HG02588 (cell line): ENCODE data around the gene POLR1A.

Experiments
- ATAC-seq: cut with Tn5 transposase; IDR thresholded peaks from one replicate; pipeline ENCODE4 v1.9.1; 2021; ENCODE audit warnings: mild to moderate bottlenecking, moderate library complexity; ENCODE audit not compliant: unreplicated experiment

The POLR1A gene

DNA sequence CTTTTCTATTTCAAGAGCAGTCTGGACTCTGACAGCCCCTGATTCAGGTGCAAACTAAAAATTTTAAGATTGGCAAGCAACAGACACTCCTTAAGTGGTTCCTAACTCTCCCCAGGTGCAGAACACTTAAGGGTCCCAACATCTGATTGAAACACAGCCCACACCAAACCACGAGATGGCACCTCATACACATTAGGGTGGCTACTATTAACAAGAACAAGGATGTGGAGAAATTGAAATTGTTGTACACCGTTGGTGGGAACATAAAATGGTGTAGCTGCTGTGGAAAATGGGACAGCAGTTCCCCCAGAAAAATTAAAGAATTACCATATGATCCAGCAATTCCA, 82.3 kb downstream of the POLR1A start:
- peak; percentile 9 for ATAC-seq

GRCh38 chr2:86022661-86023365, 82.9 kb downstream of the POLR1A start:
- peak; percentile 79 for ATAC-seq

GRCh38 chr2:86021396-86022378, 84.0 kb downstream of the POLR1A start:
- ATAC-seq = no peak

- no peak for ATAC-seq
Observed at GRCh38 chr2:86020984-86021383, 84.7 kb downstream of the POLR1A start.

DNA sequence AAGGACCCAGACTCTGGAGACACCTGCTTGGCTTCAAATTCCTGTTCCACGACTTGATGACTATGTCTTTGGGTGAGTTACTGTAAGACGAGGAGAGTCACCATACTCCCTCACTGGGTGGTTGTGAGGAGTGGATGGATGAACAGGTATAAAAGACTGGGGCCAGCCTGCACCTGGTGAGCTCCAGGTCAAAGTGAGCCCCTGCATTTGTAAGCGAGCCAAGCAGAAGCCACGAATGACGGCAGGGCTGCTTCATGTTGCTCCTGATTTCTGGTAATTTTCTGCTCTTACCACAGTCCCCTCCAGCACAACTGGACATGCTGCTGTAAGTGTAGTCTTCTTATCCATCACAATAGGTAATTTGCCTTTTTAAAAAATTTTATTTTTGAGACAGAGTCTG, 86.6 kb downstream of the POLR1A start:
- ATAC-seq = no peak

GRCh38 chr2:86017901-86018896, 87.5 kb downstream of the POLR1A start:
- ATAC-seq = no peak

GRCh38 chr2:86016581-86016980, 89.1 kb downstream of the POLR1A start:
- ATAC-seq = no peak

DNA sequence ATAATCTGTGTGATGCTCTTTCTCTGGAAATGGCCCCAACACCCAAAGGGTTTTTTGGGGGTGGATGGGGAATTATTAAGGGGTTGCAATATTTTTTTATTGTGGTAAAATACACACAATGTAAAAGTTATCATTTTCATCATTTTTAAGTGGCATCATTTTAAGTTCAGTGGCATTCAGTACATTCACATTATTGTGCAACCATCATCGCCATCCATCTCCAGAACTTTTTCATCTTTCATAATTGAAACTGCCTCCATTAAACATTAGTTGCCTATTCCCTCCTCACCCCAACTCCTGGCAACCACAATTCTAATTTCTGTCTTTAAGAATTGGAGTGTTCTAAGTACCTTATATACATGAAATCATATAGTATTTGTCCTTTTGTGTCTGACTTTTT, 90.0 kb downstream of the POLR1A start:
- no peak for ATAC-seq

DNA sequence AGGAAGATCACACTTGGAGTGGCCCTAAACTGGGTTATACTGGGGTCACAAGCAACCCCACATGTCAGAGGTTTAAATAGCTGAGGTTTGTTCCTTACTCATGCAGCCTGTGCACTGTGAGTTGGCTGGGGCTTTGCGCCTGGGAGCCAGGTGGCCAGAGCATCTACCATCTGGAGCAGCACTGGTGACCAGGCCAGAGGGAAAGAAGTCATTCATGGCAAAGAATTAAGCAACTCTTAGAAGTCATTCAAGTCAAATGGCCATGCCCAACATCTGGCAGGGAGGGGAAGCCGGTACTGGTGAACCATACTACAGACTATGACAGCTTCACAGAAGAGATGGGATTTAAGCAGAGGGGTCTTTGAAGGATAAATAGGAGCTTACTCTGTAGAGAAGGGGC, 90.7 kb downstream of the POLR1A start:
- no peak for ATAC-seq

DNA sequence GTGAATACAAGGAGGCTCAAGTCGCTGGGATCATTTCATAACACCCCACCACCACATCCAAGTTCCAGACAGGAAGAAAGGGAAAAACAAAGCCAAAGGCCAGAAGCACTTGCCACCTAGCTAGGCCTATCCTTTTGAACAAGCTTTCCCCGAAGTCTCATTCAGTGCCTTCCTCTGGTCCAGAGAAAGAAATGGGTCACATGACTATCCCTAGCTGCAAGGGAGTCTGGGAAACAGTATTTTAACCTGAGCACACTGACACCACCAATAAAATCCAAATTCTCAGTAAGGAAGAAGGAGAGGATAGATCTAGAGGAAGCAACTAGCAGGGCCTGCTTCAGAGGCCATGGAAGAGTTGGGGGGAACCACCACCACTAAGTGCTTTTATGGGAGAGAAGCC, 91.2 kb downstream of the POLR1A start:
- ATAC-seq = no peak

DNA sequence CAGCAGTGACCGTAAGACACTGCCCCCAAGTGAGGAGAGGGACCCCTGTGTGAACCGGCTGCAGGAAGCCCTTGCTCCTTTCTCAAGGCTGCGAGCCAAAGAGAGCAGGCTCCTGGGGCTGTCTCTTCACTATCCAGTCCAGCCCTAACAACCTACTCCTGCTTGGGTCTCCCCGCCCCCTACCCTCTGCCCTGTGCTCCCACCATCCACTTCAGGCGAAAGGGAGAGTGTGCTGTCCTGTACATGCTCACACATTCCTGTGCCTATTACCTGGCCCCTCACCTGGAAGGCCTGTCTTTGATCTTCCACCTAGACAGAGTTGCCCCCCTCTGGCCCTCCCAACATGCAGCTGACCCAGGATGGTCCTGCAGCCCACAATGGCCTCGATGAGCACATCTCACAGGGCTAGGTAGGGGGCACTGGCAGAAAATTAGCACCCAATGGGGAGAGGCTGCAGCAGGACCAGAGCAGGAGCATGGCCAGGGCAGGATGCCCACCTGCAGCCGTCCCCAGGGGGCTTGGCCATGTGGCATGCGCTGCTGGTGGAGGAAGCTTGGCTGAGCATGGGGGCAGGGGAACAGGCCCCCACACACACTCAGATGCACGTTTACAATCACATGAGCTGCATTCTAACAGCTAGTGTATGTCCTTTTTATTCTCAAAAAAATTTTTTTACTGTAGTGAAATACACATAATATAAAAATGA, 93.5 kb downstream of the POLR1A start:
- no peak for ATAC-seq

GRCh38 chr2:86011449-86011941, 94.2 kb downstream of the POLR1A start:
- ATAC-seq = no peak

- ATAC-seq = no peak
Observed at GRCh38 chr2:86010083-86010482, 95.6 kb downstream of the POLR1A start.

DNA sequence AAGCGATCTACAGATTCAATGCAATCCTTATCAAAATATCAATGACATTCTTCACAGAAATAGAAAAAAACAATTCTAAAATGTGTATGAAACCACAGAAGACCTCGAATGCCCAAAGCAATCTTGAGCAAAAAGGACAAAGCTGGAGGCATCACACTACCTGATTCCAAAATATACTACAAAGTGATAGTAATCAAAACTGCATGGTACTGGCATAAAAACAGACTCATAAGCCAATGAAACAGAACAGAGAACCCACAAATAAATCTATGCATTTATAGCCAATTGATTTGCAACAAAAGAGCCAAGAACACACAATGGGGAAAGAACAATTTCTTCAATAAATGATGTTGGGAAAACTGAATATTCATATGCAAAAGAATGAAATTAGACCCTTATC, 99.2 kb downstream of the POLR1A start:
- ATAC-seq = no peak

DNA sequence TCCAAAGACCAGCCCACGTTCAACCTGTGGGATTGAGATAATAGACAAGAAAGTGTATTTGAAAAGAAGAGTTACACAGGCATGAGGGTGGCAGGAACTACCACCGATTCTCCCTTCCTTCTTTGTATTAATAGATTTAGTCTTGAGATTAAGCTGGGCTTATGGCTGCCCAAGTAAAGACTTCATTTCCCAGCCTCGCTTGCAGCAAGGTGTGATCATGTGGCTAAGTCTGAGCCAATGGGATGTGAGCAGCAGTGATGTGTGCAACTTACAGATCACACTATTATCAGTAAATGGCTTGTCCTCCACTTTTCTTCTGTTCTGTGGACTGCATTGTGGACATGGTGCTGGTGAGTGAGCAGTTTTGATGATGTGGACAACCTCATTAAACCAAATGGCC, 101.7 kb downstream of the POLR1A start:
- no peak for ATAC-seq

DNA sequence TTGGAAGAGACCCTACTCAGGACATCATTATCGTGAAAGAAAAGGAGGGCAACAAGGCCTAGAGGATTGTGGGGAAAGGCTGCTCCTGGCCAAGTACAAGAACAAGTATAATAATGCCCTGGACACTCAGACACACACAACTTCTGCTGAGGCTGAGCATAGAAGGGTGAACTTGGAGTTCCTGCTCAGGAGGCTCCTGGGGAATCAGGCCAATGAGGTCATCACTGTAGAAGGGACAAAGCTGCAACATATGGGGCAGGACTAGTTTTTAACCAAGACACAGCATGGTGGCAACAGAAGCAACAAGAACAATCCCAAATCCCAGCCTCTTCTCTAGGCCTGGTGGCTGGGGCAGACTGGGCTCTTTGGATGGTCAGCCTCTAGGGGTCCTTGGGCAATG, 102.6 kb downstream of the POLR1A start:
- ATAC-seq = no peak

DNA sequence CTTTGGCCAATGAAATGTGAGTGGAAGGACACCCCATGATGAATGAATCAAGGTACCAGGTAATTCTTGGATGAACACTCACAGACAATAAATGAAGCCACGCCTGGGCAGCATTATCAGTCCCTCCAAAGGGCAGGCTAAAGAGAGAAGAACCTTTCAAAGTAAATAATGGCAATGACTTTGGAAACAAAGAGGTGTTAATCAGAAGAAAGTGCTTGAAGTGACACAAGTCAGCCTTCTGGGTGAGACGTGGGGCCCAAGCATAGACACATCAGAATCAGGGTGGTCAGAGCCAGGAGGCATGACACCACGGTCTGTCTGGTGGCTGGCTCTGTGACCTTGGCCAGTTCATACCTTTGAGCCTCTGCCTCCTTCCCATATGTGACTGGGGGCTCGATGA, 103.3 kb downstream of the POLR1A start:
- no peak for ATAC-seq

- ATAC-seq = no peak
Observed at GRCh38 chr2:86001326-86001725, 104.4 kb downstream of the POLR1A start.

DNA sequence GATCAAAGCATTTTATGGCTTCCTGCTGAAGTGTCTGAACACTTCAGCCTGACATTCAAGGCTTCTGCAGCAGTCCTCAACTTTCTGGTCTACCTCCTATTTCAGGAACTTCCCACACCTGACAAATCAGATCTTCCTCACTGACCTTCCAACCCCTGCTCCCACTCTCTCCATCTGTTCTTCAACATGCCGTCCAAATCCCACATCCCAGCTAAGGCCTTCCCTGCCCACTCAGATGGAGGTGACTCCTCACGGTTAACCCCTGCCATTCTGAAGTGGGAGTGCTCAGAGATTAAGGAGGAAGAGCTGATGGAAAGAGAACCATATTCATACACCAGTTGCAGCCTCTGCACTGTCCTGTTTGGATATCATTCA, 104.8 kb downstream of the POLR1A start:
- ATAC-seq = no peak
